B cell (primary cell): Measurements from ENCODE around the gene MEA1. TPM values are rescaled to one million over a fixed set of nuclear protein-coding genes. Genes with fewer than 3 reads are reported as not detected.

Source experiments
- ATAC-seq: fragments of 200-7000 bp; cut with Tn5 transposase; one replicate; pipeline ENCODE4 v1.10.0; 2021; ENCODE audit warnings: low read depth, mild to moderate bottlenecking, moderate number of reproducible peaks, moderate library complexity
- CTCF ChIA-PET: fragments of 350-600 bp; sonication (Branson Sonifier 250); formaldehyde crosslinking; loops from one replicate; lab custom pipeline; 2021; ENCODE audit warnings: antibody characterized with exemption, inconsistent platforms; lab: Charles Lee
- POLR2A ChIA-PET: fragments of 350-600 bp; sonication (Branson Sonifier 250); formaldehyde crosslinking; loops from one replicate; lab custom pipeline; 2021; ENCODE audit warnings: antibody characterized with exemption; lab: Charles Lee
- DNase-seq: peaks from one replicate; pipeline ENCODE4 v3.0.0; 2013
- H2AFZ ChIP-seq: 2 replicates; pipeline ENCODE4 v1.6.1; 2012; ENCODE audit warnings: mild to moderate bottlenecking, low read depth, low read length; ENCODE audit not compliant: insufficient read depth, poor library complexity, severe bottlenecking
- H3K27ac ChIP-seq, 2 donors: 1 replicate in 1 of 2; 2 replicates in 1 of 2; pipeline ENCODE4 v1.5.1; 2012 to 2013; ENCODE audit warnings: low read length in 2 of 2, mild to moderate bottlenecking in 2 of 2, moderate library complexity in 1 of 2
- H3K27me3 ChIP-seq, 4 experiments: fragments of 200-600 bp in 1 of 4; sonication (generic) in 1 of 4; replicated peaks in 1 of 4; 1 replicate in 2 of 4; 2 replicates in 2 of 4; pipeline versions ENCODE4 v1.6.1 to v1.7.0; 2013 to 2016; ENCODE audit warnings: low read length in 3 of 4, mild to moderate bottlenecking in 2 of 4, mixed read lengths in 1 of 4, moderate library complexity in 1 of 4; ENCODE audit not compliant: insufficient read depth in 4 of 4, control insufficient read depth in 3 of 4; ENCODE audit errors: control extremely low read depth in 1 of 4
- H3K36me3 ChIP-seq, 2 experiments: replicated peaks in 1 of 2; 1 replicate in 1 of 2; 2 replicates in 1 of 2; pipeline versions ENCODE4 v1.6.1 to v1.7.1; 2013; ENCODE audit warnings: low read length in 1 of 2; ENCODE audit not compliant: insufficient read depth in 2 of 2, control insufficient read depth in 1 of 2; ENCODE audit errors: control extremely low read depth in 1 of 2, extremely low read depth in 1 of 2
- H3K4me1 ChIP-seq, 2 donors: fragments of 200-600 bp in 1 of 2; sonication (generic) in 1 of 2; 1 replicate in 1 of 2; 2 replicates in 1 of 2; pipeline versions ENCODE4 v1.5.1 to v1.6.1; 2013 to 2017; ENCODE audit warnings: low read length in 2 of 2; ENCODE audit not compliant: control insufficient read depth in 2 of 2, insufficient read depth in 2 of 2
- H3K4me2 ChIP-seq: replicated peaks from 2 replicates; pipeline ENCODE3; 2012; ENCODE audit warnings: mild to moderate bottlenecking, low read depth, low read length; ENCODE audit not compliant: poor library complexity, severe bottlenecking
- H3K4me3 ChIP-seq, 5 experiments: fragments of 200-600 bp in 1 of 5; sonication (generic) in 1 of 5; 1 replicate in 3 of 5; 2 replicates in 2 of 5; pipeline versions ENCODE4 v1.5.1 to v1.7.0; 2011 to 2016; ENCODE audit warnings: low read length in 4 of 5, mild to moderate bottlenecking in 4 of 5, low read depth in 2 of 5, control low read depth in 1 of 5, moderate library complexity in 1 of 5; ENCODE audit not compliant: insufficient read depth in 1 of 5; ENCODE audit errors: control extremely low read depth in 1 of 5, extremely low read depth in 1 of 5
- H3K79me2 ChIP-seq: fragments of 200-600 bp; sonication (generic); one replicate; pipeline ENCODE4 v1.6.0; 2016; ENCODE audit warnings: low read length; ENCODE audit not compliant: control insufficient read depth, insufficient read depth
- H3K9ac ChIP-seq: fragments of 200-600 bp; sonication (generic); 2 replicates; pipeline ENCODE4 v1.6.1; 2017; ENCODE audit warnings: mild to moderate bottlenecking, low read length, moderate library complexity
- H3K9me3 ChIP-seq, 3 donors: one replicate each; pipeline versions ENCODE4 v1.6.1 to v1.7.1; 2013; ENCODE audit warnings: low read length in 2 of 3; ENCODE audit not compliant: control insufficient read depth in 2 of 3, insufficient read depth in 1 of 3; ENCODE audit errors: control extremely low read depth in 1 of 3
- H4K20me1 ChIP-seq: 2 replicates; pipeline ENCODE4 v1.6.0; 2012; ENCODE audit warnings: mild to moderate bottlenecking, low read length; ENCODE audit not compliant: insufficient read depth, control insufficient read depth, poor library complexity, severe bottlenecking
- H3K27ac Mint-ChIP-seq: one replicate; pipeline ENCODE4 v1.8.0; 2021; ENCODE audit warnings: mixed read lengths
- H3K27me3 Mint-ChIP-seq: one replicate; pipeline ENCODE4 v1.8.0; 2021; ENCODE audit warnings: mixed read lengths
- H3K4me1 Mint-ChIP-seq: one replicate; pipeline ENCODE4 v1.8.0; 2021; ENCODE audit warnings: mixed read lengths
- H3K4me3 Mint-ChIP-seq: one replicate; pipeline ENCODE4 v1.8.0; 2021; ENCODE audit warnings: mixed read lengths
- H3K9me3 Mint-ChIP-seq: one replicate; pipeline ENCODE4 v1.8.0; 2022; ENCODE audit warnings: mixed read lengths; ENCODE audit not compliant: insufficient read depth
- EZH2 ChIP-seq: IDR thresholded peaks from 2 replicates; pipeline ENCODE4 v1.6.1; 2012; ENCODE audit warnings: borderline replicate concordance, low read depth, mild to moderate bottlenecking, moderate library complexity, low read length; ENCODE audit not compliant: insufficient read depth, poor library complexity, severe bottlenecking
- WGBS: methylation state at CpG from one replicate; pipeline ENCODE4 v1.1.5; 2013; ENCODE audit warnings: missing lambda C conversion rate; ENCODE audit not compliant: insufficient coverage; 5-methylcytosine and 5-hydroxymethylcytosine counted together
- intact Hi-C: fragments of 100-400 bp; cut with micrococcal nuclease; formaldehyde crosslinking; loops from one replicate; pipeline ENCODE4 v1.10.0; 2022
- polyA plus RNA-seq: library from polyadenylated mRNA; depleted of rRNA; stranded (reverse); fragments of >200 nt; gene quantifications from 2 replicates; pipeline ENCODE4 v1.2.3, GENCODE V29; 2012
- total RNA-seq, 2 donors: library from RNA; stranded (reverse); fragments of 120-200 nt in 1 of 2; gene quantifications; 1 replicate in 1 of 2; 2 replicates in 1 of 2; pipeline versions ENCODE4 v1.2.3 to v1.2.4, GENCODE V29; 2013 to 2022
- TF ChIP-seq, protein P1 (sequence below): fragments of 200-600 bp; IDR thresholded peaks from one replicate; pipeline ENCODE4 v1.8.0; 2022; ENCODE audit warnings: antibody characterized with exemption, mild to moderate bottlenecking

MEA1 gene
- total and polyA plus RNA-seq, 2 donors (not counting 1 experiment from before 2014, with no cell fraction given) = 35.7 to 36.7 TPM

DNA sequence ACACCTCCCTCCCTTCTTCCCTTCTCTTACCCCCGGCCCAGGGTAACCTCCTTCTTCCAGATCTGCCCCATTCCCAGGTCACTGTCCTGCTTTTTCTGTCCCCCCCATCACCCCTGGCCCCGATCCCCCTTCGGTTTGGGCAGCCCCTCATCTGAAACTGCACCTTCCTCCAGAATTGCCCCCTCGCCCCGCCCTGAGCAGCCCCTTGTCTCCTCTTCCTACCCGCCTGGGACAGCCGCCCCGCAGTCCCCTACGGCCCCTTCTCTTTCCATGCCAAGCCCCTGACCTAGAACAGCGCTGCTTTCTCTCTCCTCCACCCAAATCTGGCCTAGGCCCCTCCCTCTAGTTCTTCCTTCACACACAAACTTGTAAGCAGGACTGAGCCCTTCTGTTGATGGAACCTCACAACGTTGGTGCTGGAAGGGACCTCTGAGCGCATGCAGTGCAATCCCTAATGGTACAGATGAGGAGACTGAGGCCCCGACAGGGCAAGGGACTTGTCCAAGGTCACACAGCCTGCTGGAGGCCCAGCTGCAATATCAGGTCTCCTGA lies 28.7 kb downstream of the MEA1 start:
- H3K4me3 Mint-ChIP-seq = peak overlapping the region; percentile 89
- peak overlapping the region; percentile 25 to 96 (median 91) for H3K4me3 ChIP-seq
- ATAC-seq (no peak), DNase-seq (peak; percentile 40)
- peak overlapping the region; percentile 46 to 82 for H3K27ac ChIP-seq
- H3K27ac Mint-ChIP-seq = peak overlapping the region; percentile 82
- TF ChIP-seq, protein P1, sequence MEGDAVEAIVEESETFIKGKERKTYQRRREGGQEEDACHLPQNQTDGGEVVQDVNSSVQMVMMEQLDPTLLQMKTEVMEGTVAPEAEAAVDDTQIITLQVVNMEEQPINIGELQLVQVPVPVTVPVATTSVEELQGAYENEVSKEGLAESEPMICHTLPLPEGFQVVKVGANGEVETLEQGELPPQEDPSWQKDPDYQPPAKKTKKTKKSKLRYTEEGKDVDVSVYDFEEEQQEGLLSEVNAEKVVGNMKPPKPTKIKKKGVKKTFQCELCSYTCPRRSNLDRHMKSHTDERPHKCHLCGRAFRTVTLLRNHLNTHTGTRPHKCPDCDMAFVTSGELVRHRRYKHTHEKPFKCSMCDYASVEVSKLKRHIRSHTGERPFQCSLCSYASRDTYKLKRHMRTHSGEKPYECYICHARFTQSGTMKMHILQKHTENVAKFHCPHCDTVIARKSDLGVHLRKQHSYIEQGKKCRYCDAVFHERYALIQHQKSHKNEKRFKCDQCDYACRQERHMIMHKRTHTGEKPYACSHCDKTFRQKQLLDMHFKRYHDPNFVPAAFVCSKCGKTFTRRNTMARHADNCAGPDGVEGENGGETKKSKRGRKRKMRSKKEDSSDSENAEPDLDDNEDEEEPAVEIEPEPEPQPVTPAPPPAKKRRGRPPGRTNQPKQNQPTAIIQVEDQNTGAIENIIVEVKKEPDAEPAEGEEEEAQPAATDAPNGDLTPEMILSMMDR = no peak
- TF ChIP-seq EZH2 = no peak
- no peaks in the 10 kb centered on the region for H3K27me3 ChIP-seq
- peaks cover 62% of the 10 kb centered on the region for H3K79me2 ChIP-seq
- ChIA-PET CTCF (interaction anchor here (0.6 to 1.8 kb wide), 4 partner anchors 52 to 357 kb away, joined by 3 to 8 read pairs (median 4); partner anchors contain the start of gene CNPY3), POLR2A (interaction anchor here (0.9 to 2.2 kb wide), 6 partner anchors 14 to 189 kb away, joined by 3 to 36 read pairs (median 3); partner anchors contain the start of genes CNPY3, KLHDC3, MEA1 and RPL7L1)
- peaks cover 12 to 22% of the 10 kb centered on the region in 2 donors for H3K4me1 ChIP-seq
- intact Hi-C loops = loop anchor here (1.0 kb wide), 3 partner anchors 29 to 186 kb away; partner anchors contain the start of genes CNPY3, KLHDC3 and SRF
- H3K4me2 ChIP-seq = peak overlapping the region; percentile 79
- H3K9me3 ChIP-seq = no peaks in the 10 kb centered on the region
- peak overlapping the region; percentile 93 for H3K9ac ChIP-seq
- WGBS = 12% methylated on average over 13 of the region's 13 CpGs
- H3K27me3 Mint-ChIP-seq = no peaks in the 10 kb centered on the region
- peaks cover 0 to 19% of the 10 kb centered on the region in 2 experiments for H3K36me3 ChIP-seq
- no peaks in the 10 kb centered on the region for H3K9me3 Mint-ChIP-seq
- peak overlapping the region; percentile 88 for H2AFZ ChIP-seq
- no peaks in the 10 kb centered on the region for H4K20me1 ChIP-seq
- peaks cover 42% of the 10 kb centered on the region for H3K4me1 Mint-ChIP-seq
